ENCODE results near the gene ZNF789. TPM values are rescaled to one million over a fixed set of nuclear protein-coding genes. Genes with fewer than 3 reads are reported as not detected.

The ZNF789 gene
- total and polyA plus RNA-seq, 2 of the 13 experiments (the other 11 are each of a cell fraction or from before 2014, with no cell fraction given), result 19.8 to 25.1 TPM

DNA sequence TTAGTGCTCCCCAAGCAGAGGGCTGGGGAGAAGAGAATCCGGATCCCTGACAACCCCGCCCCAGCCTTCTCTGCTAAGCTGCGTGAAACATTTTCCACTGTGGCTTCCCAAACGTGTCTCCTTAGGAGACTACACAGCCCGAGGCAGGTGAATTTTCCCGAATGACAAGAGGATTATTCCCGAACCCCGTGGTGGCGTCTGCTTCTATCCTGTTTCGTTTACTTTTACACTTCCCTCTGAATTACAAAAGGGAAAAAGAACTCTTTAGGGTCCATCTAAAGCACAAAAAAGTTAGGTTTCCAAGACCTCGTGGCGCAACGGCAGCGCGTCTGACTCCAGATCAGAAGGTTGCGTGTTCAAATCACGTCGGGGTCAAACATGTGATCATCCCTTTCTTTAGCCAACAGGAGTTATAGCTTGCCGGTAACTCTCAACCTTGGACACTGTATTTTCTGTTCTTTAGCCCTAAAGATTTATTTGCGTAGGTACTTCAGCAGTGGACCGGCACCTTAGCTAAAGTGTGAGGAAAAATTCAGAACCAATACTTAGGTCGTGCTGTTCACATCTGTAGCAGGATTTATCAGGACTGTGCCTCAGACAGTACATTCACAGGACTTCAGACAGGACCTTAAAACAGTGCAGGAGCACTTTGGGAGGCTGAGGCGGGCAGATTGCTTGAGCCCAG, 3.2 kb upstream of the ZNF789 start (continued):
- TF ChIP-seq ZNF766 (CRISPR knock-in tag; IDR thresholded peaks at IDR 0.05; ENCODE audit: borderline replicate concordance), result 0 out of 2 replicates have a peak, but pooled peaks have one; percentile 38
- TF ChIP-seq GTF3A (CRISPR knock-in tag; conservative IDR thresholded peaks at IDR 0.05), result no peak
- TF ChIP-seq, protein P1, sequence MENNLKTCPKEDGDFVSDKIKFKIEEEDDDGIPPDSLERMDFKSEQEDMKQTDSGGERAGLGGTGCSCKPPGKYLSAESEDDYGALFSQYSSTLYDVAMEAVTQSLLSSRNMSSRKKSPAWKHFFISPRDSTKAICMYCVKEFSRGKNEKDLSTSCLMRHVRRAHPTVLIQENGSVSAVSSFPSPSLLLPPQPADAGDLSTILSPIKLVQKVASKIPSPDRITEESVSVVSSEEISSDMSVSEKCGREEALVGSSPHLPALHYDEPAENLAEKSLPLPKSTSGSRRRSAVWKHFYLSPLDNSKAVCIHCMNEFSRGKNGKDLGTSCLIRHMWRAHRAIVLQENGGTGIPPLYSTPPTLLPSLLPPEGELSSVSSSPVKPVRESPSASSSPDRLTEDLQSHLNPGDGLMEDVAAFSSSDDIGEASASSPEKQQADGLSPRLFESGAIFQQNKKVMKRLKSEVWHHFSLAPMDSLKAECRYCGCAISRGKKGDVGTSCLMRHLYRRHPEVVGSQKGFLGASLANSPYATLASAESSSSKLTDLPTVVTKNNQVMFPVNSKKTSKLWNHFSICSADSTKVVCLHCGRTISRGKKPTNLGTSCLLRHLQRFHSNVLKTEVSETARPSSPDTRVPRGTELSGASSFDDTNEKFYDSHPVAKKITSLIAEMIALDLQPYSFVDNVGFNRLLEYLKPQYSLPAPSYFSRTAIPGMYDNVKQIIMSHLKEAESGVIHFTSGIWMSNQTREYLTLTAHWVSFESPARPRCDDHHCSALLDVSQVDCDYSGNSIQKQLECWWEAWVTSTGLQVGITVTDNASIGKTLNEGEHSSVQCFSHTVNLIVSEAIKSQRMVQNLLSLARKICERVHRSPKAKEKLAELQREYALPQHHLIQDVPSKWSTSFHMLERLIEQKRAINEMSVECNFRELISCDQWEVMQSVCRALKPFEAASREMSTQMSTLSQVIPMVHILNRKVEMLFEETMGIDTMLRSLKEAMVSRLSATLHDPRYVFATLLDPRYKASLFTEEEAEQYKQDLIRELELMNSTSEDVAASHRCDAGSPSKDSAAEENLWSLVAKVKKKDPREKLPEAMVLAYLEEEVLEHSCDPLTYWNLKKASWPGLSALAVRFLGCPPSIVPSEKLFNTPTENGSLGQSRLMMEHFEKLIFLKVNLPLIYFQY (CRISPR knock-in tag; IDR thresholded peaks at IDR 0.05; ENCODE audit: borderline replicate concordance), result no peak
- no peak for TF ChIP-seq ZNF570 (CRISPR knock-in tag; IDR thresholded peaks at IDR 0.05; ENCODE audit: borderline replicate concordance)
- peak; percentile 45; the same call in 1 of the 2 replicates for TF ChIP-seq ZBTB38 (CRISPR knock-in tag; IDR thresholded peaks at IDR 0.05)
- TF ChIP-seq NCOA2 (CRISPR knock-in tag; IDR thresholded peaks at IDR 0.05), result no peak
- no peak for TF ChIP-seq ZNF33B (CRISPR knock-in tag; IDR thresholded peaks at IDR 0.05)
- TF ChIP-seq CHD4 (IDR thresholded peaks at IDR 0.05; ENCODE audit: borderline replicate concordance, low read length), result no peak; the same call in 1 of the 2 replicates
- no peak for TF ChIP-seq FOXP1 (IDR thresholded peaks at IDR 0.05)
- TF ChIP-seq FOXP1 (CRISPR knock-in tag; IDR thresholded peaks at IDR 0.05), result no peak
- TF ChIP-seq, protein P2, sequence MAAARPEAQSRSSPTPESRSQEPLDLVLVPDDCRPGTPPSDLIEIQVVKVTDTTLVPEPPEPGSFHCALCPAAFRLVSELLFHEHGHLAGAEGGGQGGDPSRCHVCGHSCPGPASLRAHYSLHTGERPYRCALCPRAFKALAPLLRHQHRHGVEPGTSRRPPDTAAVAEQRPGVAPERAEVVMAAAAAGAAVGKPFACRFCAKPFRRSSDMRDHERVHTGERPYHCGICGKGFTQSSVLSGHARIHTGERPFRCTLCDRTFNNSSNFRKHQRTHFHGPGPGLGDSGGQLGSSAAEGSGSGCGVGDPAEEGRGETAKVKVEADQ (CRISPR knock-in tag; IDR thresholded peaks at IDR 0.05; ENCODE audit: borderline replicate concordance), result no peak
- TF ChIP-seq ZNF24 (IDR thresholded peaks at IDR 0.05), result peak; percentile 72
- no peak for TF ChIP-seq ZBTB8A (CRISPR knock-in tag; IDR thresholded peaks at IDR 0.05; ENCODE audit: borderline replicate concordance, low read depth)
- no peak for TF ChIP-seq DMTF1 (CRISPR knock-in tag; IDR thresholded peaks at IDR 0.05)
- no peak for TF ChIP-seq RARG (CRISPR knock-in tag; IDR thresholded peaks at IDR 0.05; ENCODE audit: low read depth)
- no peak for TF ChIP-seq CENPT (CRISPR knock-in tag; IDR thresholded peaks at IDR 0.05; ENCODE audit: low read depth)
- 0 out of 2 replicates have a peak, but pooled peaks have one; percentile 10 for TF ChIP-seq MED1 (CRISPR knock-in tag; IDR thresholded peaks at IDR 0.05)
- TF ChIP-seq, protein P3, sequence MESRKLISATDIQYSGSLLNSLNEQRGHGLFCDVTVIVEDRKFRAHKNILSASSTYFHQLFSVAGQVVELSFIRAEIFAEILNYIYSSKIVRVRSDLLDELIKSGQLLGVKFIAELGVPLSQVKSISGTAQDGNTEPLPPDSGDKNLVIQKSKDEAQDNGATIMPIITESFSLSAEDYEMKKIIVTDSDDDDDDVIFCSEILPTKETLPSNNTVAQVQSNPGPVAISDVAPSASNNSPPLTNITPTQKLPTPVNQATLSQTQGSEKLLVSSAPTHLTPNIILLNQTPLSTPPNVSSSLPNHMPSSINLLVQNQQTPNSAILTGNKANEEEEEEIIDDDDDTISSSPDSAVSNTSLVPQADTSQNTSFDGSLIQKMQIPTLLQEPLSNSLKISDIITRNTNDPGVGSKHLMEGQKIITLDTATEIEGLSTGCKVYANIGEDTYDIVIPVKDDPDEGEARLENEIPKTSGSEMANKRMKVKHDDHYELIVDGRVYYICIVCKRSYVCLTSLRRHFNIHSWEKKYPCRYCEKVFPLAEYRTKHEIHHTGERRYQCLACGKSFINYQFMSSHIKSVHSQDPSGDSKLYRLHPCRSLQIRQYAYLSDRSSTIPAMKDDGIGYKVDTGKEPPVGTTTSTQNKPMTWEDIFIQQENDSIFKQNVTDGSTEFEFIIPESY (CRISPR knock-in tag; IDR thresholded peaks at IDR 0.05), result peak; percentile 10; the same call in 1 of the 2 replicates
- no peak for TF ChIP-seq RAD51 (IDR thresholded peaks at IDR 0.05; ENCODE audit: borderline replicate concordance)
- TF ChIP-seq IKZF1 (IDR thresholded peaks at IDR 0.05), result no peak

Measured in HepG2 (cell line).